Putamen (tissue), 1 donor: Measurements from ENCODE around the gene CYBC1.
"Not testable (repeated sequence)": the region's sequence is repeated elsewhere in the genome, so short reads cannot be mapped to it uniquely, and the experiment has no call there.

Experiments
- DNase-seq: peaks from one replicate; pipeline ENCODE4 v3.0.0-alpha.2; 2016; ENCODE audit warnings: low spot score

The CYBC1 gene

GRCh38 chr17:82477934-82478333 lies 27.4 kb upstream of the CYBC1 start:
- no peak for DNase-seq

- no peak for DNase-seq
Measured at GRCh38 chr17:82475458-82475857, 24.9 kb upstream of the CYBC1 start.

GRCh38 chr17:82474223-82475010 lies 23.9 kb upstream of the CYBC1 start:
- DNase-seq, result no peak

GRCh38 chr17:82470065-82470464 lies 19.5 kb upstream of the CYBC1 start:
- DNase-seq, result no peak

- DNase-seq, result no peak
Measured at GRCh38 chr17:82468692-82469091, 18.1 kb upstream of the CYBC1 start.

- DNase-seq, result no peak
Measured at GRCh38 chr17:82465023-82465603, 14.6 kb upstream of the CYBC1 start.

GRCh38 chr17:82464567-82464929 lies 14.0 kb upstream of the CYBC1 start:
- no peak for DNase-seq

- no peak for DNase-seq
Measured at GRCh38 chr17:82463925-82464566, 13.5 kb upstream of the CYBC1 start.

- DNase-seq, result no peak
Measured at GRCh38 chr17:82463391-82463790, 12.8 kb upstream of the CYBC1 start.

- DNase-seq, result no peak
Measured at GRCh38 chr17:82461827-82462524, 11.4 kb upstream of the CYBC1 start.

- not testable (repeated sequence) for DNase-seq
Measured at GRCh38 chr17:82459936-82460335, 9.4 kb upstream of the CYBC1 start.

- no peak for DNase-seq
Measured at GRCh38 chr17:82458885-82459424, 8.4 kb upstream of the CYBC1 start.

- DNase-seq, result peak; percentile 99
Measured at GRCh38 chr17:82458179-82458884, 7.8 kb upstream of the CYBC1 start, which contains the start of gene NARF. TSS of gene NARF (plus strand) at chr17:82458741. CDS start at chr17:82458804, 63 bp downstream.

GRCh38 chr17:82457929-82458178 lies 7.3 kb upstream of the CYBC1 start:
- no peak for DNase-seq

- DNase-seq, result no peak
Measured at GRCh38 chr17:82457073-82457928, 6.7 kb upstream of the CYBC1 start.

- not testable (repeated sequence) for DNase-seq
Measured at GRCh38 chr17:82453706-82454105, 3.2 kb upstream of the CYBC1 start.

- DNase-seq, result not testable (repeated sequence)
Measured at GRCh38 chr17:82453151-82453550, 2.6 kb upstream of the CYBC1 start.

- DNase-seq, result no peak
Measured at GRCh38 chr17:82452162-82452561, 1.6 kb upstream of the CYBC1 start.

- no peak for DNase-seq
Measured at GRCh38 chr17:82449883-82450356, 632 bp downstream of the CYBC1 start.

GRCh38 chr17:82449131-82449882 lies 1.2 kb downstream of the CYBC1 start:
- DNase-seq, result no peak
